ENCODE results near the gene DCHS1. TPM values are rescaled to one million over a fixed set of nuclear protein-coding genes. Genes with fewer than 3 reads are reported as not detected.

DCHS1 gene
- polyA plus RNA-seq, 2 of the 4 experiments (the other 2 are of a cell fraction): 0.06 TPM

DNA sequence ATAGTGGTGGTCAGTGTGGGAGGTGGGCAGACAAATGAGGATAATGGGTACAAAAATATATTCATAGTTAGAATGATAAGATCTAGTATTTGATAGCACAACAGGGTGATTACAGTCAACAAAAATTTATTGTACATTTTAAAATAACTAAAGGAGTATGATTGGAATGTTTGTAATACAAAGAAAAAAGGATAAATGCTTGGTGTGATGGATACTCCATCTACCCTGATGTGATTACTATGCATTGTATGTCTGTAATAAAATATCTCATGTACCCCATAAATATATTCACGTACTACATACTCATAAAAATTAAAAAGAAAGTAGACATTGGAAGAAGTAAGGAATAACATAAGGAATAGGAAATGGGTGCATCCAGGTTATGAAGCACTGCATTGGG is 67.6 kb downstream of the DCHS1 start:
- FAIRE-seq (no peak), ATAC-seq (no peak)
- CTCF ChIA-PET: no interaction called here

DNA sequence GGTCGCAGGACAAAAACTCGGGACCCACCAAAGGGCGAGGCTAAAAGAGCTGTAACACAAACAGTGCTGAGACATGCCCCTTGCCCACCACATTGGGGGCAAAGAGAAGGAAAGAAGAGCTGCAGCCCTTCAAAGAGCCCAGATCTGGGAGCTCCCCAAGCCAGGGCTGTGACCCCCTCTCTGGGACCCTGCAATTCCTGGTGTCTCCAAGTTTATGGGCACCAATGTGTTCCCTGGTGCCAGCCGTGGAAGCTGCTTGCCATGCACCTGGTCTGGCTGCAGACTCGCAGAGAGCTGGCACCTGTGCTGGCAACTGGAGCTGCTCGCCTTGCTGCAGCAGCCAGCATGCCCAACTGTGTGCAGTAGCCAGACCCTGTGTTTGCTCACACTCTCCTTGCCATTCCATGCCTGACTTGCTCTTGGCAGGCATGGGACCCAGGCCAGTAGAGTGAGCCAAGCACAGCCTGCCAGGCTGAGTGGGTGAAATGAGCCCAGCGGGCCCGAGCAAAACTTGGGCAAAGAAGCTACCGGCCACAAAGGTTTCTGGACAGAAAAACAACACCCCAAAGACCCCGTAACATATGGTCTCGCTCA is 68.2 kb downstream of the DCHS1 start:
- Histone ChIP-seq H3K4me2 (no peak overlapping the region), H3K4me1 (no peaks in the 10 kb centered on the region), H3K27ac (no peak overlapping the region), H3K9me3 (peaks cover 12% of the 10 kb centered on the region), H3K4me3 (no peak overlapping the region)
- no peak for DNase-seq (ENCODE audit: low read depth in 1 of 2, low spot score in 1 of 2)
- TF ChIP-seq, protein P1, sequence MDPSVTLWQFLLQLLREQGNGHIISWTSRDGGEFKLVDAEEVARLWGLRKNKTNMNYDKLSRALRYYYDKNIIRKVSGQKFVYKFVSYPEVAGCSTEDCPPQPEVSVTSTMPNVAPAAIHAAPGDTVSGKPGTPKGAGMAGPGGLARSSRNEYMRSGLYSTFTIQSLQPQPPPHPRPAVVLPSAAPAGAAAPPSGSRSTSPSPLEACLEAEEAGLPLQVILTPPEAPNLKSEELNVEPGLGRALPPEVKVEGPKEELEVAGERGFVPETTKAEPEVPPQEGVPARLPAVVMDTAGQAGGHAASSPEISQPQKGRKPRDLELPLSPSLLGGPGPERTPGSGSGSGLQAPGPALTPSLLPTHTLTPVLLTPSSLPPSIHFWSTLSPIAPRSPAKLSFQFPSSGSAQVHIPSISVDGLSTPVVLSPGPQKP (IDR thresholded peaks at IDR 0.05; ENCODE audit: low read depth, low read length): no peak
- TF ChIP-seq ESRRA (IDR thresholded peaks at IDR 0.05; ENCODE audit: borderline replicate concordance, low read length) (no peak), KDM1A (IDR thresholded peaks at IDR 0.05; ENCODE audit: low read depth) (no peak), NPAS2 (CRISPR knock-in tag; IDR thresholded peaks at IDR 0.05; ENCODE audit: borderline replicate concordance) (no peak)
- FAIRE-seq: no peak
- peak in 1 of 2 experiments; percentile 32; a peak in 3 of 6 replicates for ATAC-seq
- POLR2A ChIA-PET: no interaction called here
- CTCF ChIA-PET: interaction anchor here (1.0 to 1.5 kb wide), 2 partner anchors 57 to 209 kb away, joined by 3 to 4 read pairs; no protein-coding TSS in a partner anchor
- WGBS (ENCODE audit: missing lambda C conversion rate): 88% methylated on average over 11 of the region's 11 CpGs

More for the DNA sequence above, 67.6 kb downstream of the DCHS1 start:
- POLR2A ChIA-PET: no interaction called here
- H3K4me1 ChIP-seq: no peaks in the 10 kb centered on the region
- WGBS (ENCODE audit: missing lambda C conversion rate): 93% methylated on average over 1 of the region's 1 CpG
- no peak overlapping the region for H3K4me3 ChIP-seq
- H3K9me3 ChIP-seq: peaks cover 12% of the 10 kb centered on the region
- no peak overlapping the region for H3K27ac ChIP-seq
- no peak overlapping the region for H3K4me2 ChIP-seq
- TF ChIP-seq POLR2AphosphoS2 (conservative IDR thresholded peaks at IDR 0.05; ENCODE audit: low read length) (no peak), ESRRA (IDR thresholded peaks at IDR 0.05; ENCODE audit: borderline replicate concordance, low read length) (no peak), MYC (IDR thresholded peaks at IDR 0.05; ENCODE audit: borderline replicate concordance, low read length) (no peak), CEBPB (IDR thresholded peaks at IDR 0.05) (no peak), CHD2 (IDR thresholded peaks at IDR 0.05; ENCODE audit: low read length, partially characterized antibody) (no peak)
- DNase-seq (ENCODE audit: low read depth in 1 of 2, low spot score in 1 of 2): no peak

DNA sequence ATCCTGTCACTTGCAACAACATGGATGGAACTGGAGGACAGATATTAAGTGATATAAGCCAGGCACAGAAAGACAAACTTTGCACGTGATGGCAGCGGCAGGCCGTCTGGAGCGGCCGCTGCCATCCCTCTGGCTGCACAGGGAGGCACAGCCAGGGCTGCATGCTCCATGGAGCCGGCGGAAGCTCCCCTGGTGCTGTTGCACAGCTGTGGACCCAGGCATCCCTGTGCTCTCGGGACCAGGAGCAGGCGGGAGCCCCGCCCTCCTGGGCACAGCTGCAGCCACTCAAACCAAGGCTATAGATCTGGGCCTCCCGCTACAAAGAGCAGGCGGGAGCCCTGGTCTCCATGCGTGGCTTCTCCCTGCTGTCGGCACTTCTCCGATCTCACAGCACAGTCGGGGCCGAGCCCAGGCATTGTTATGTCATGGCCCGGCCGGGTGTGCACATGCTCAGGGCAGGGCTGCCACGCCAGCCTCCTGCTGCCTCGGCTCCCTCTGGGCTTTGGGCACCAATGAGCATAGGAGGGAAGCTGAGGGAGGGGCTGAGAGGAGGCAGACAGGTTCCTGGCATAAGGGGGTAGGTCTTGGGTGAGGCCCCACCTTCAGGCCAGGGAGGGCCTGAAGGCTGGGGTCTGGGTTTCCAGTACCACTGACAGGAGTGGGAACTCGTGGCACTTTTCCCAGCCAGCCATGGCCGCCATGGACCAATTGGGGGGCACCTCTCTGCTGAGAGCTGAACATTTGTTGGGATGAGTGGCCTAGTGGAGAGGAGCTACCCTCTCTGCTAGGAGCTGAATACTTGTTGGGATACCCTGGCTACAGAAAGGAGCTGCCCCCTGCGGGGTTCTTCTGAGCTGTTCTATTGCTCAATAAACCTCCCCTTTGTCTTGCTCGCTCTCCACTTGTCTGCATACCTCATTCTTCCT is 68.9 kb downstream of the DCHS1 start:
- TF ChIP-seq, protein P2, sequence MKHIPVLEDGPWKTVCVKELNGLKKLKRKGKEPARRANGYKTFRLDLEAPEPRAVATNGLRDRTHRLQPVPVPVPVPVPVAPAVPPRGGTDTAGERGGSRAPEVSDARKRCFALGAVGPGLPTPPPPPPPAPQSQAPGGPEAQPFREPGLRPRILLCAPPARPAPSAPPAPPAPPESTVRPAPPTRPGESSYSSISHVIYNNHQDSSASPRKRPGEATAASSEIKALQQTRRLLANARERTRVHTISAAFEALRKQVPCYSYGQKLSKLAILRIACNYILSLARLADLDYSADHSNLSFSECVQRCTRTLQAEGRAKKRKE (CRISPR knock-in tag; IDR thresholded peaks at IDR 0.05; ENCODE audit: low read depth): no peak
- TF ChIP-seq MYC (IDR thresholded peaks at IDR 0.05; ENCODE audit: borderline replicate concordance, low read length): no peak
- TF ChIP-seq NFE2L2 (conservative IDR thresholded peaks at IDR 0.05; ENCODE audit: low read length): no peak
- TF ChIP-seq, protein P3, sequence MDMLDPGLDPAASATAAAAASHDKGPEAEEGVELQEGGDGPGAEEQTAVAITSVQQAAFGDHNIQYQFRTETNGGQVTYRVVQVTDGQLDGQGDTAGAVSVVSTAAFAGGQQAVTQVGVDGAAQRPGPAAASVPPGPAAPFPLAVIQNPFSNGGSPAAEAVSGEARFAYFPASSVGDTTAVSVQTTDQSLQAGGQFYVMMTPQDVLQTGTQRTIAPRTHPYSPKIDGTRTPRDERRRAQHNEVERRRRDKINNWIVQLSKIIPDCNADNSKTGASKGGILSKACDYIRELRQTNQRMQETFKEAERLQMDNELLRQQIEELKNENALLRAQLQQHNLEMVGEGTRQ (IDR thresholded peaks at IDR 0.05): no peak
- TF ChIP-seq MAFK (IDR thresholded peaks at IDR 0.05; ENCODE audit: partially characterized antibody): no peak
- no peak for TF ChIP-seq EHF (CRISPR knock-in tag; IDR thresholded peaks at IDR 0.05)
- no peak for TF ChIP-seq ZC3H11A (IDR thresholded peaks at IDR 0.05)
- no peak for TF ChIP-seq HDAC2 (IDR thresholded peaks at IDR 0.05)
- no peak for TF ChIP-seq PHF8 (IDR thresholded peaks at IDR 0.05; ENCODE audit: borderline replicate concordance, low read depth)
- no peak for TF ChIP-seq CBX2 (IDR thresholded peaks at IDR 0.05; ENCODE audit: borderline replicate concordance, low read depth)
- TF ChIP-seq HEYL (CRISPR knock-in tag; IDR thresholded peaks at IDR 0.05): no peak
- TF ChIP-seq CEBPB (IDR thresholded peaks at IDR 0.05): no peak
- no peak for TF ChIP-seq RARB (CRISPR knock-in tag; IDR thresholded peaks at IDR 0.05)
- no peak for TF ChIP-seq TFCP2L1 (CRISPR knock-in tag; IDR thresholded peaks at IDR 0.05)
- TF ChIP-seq POLR2A (IDR thresholded peaks at IDR 0.05; ENCODE audit: low read length): no peak
- TF ChIP-seq GATA3 (IDR thresholded peaks at IDR 0.05; ENCODE audit: borderline replicate concordance): no peak
- TF ChIP-seq, protein P4, sequence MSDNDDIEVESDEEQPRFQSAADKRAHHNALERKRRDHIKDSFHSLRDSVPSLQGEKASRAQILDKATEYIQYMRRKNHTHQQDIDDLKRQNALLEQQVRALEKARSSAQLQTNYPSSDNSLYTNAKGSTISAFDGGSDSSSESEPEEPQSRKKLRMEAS (IDR thresholded peaks at IDR 0.05): no peak
- no peak for FAIRE-seq
- H3K4me2 ChIP-seq: no peak overlapping the region
- CTCF ChIA-PET: interaction anchor here (1.0 to 1.5 kb wide), 3 partner anchors 10 to 208 kb away, joined by 3 to 4 read pairs (median 3); no protein-coding TSS in a partner anchor
- no peak overlapping the region for H3K4me3 ChIP-seq
- POLR2A ChIA-PET: no interaction called here
- H3K9me3 ChIP-seq: peaks cover 12% of the 10 kb centered on the region
- 89% methylated on average over 18 of the region's 25 CpGs for WGBS (ENCODE audit: missing lambda C conversion rate)
- DNase-seq (ENCODE audit: low read depth in 1 of 2, low spot score in 1 of 2): no peak
- ATAC-seq: peak; percentile 28 to 47; a peak in 4 of 6 replicates
- no peaks in the 10 kb centered on the region for H3K4me1 ChIP-seq
- no peak overlapping the region for H3K27ac ChIP-seq

All from A549 (cell line).